ENCODE data around the gene GPAT2.
"Not testable (repeated sequence)": the region's sequence is repeated elsewhere in the genome, so short reads cannot be mapped to it uniquely, and the experiment has no call there.

DNA sequence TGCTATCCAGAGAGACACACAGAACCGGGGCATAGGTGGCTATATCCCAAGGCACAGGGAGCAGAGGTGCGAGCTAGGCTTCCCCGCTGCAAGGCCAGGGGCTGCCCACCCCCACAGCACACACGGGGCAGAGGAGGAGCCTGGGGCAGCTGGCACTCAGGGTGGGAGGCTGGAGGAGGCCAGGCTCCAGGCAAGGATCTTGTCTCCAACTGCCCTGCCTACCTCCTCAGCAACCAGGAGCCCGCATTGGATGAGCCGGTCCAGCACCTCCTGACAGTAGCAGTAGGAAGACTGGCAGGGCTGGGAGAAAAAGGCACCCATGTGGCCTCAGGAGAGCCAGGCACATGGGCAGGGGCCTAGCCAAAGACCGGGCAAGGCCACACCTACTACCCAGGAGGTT lies 11.0 kb downstream of the GPAT2 start:
- TF ChIP-seq, protein P1, sequence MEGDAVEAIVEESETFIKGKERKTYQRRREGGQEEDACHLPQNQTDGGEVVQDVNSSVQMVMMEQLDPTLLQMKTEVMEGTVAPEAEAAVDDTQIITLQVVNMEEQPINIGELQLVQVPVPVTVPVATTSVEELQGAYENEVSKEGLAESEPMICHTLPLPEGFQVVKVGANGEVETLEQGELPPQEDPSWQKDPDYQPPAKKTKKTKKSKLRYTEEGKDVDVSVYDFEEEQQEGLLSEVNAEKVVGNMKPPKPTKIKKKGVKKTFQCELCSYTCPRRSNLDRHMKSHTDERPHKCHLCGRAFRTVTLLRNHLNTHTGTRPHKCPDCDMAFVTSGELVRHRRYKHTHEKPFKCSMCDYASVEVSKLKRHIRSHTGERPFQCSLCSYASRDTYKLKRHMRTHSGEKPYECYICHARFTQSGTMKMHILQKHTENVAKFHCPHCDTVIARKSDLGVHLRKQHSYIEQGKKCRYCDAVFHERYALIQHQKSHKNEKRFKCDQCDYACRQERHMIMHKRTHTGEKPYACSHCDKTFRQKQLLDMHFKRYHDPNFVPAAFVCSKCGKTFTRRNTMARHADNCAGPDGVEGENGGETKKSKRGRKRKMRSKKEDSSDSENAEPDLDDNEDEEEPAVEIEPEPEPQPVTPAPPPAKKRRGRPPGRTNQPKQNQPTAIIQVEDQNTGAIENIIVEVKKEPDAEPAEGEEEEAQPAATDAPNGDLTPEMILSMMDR (conservative IDR thresholded peaks at IDR 0.05; ENCODE audit: low read depth, low read length), result not testable (repeated sequence)
- TF ChIP-seq MAZ (IDR thresholded peaks at IDR 0.05; ENCODE audit: borderline replicate concordance, low read depth, low read length); CEBPB (IDR thresholded peaks at IDR 0.05; ENCODE audit: low read depth, low read length): not testable (repeated sequence)
- TF ChIP-seq, protein P2, sequence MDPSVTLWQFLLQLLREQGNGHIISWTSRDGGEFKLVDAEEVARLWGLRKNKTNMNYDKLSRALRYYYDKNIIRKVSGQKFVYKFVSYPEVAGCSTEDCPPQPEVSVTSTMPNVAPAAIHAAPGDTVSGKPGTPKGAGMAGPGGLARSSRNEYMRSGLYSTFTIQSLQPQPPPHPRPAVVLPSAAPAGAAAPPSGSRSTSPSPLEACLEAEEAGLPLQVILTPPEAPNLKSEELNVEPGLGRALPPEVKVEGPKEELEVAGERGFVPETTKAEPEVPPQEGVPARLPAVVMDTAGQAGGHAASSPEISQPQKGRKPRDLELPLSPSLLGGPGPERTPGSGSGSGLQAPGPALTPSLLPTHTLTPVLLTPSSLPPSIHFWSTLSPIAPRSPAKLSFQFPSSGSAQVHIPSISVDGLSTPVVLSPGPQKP (IDR thresholded peaks at IDR 0.05; ENCODE audit: borderline replicate concordance, low read depth, low read length), result not testable (repeated sequence)

Data from IMR-90 (cell line).